Measurements from ENCODE around the gene CEP126. TPM values are rescaled to one million over a fixed set of nuclear protein-coding genes. Genes with fewer than 3 reads are reported as not detected.

The CEP126 gene
- total and polyA plus RNA-seq, 2 of the 13 experiments (the other 11 are each of a cell fraction or from before 2014, with no cell fraction given): 1.4 to 1.7 TPM

GRCh38 chr11:101867951-101868350 is 46.9 kb upstream of the CEP126 start:
- intact Hi-C loops (cut with micrococcal nuclease; ENCODE audit: unreplicated experiment) (loop anchor here (10.0 kb wide), 1 partner anchor 247 kb away; the partner anchor contains the start of gene YAP1), in situ Hi-C loops (cut with HindIII; ENCODE audit: extremely low pct_ligation_motif_present, low pct_unique_long_range_greater_than_20kb) (loop anchor here (5.0 to 10.0 kb wide), 2 partner anchors 47 to 144 kb away; partner anchors contain the start of genes ANGPTL5 and CEP126)
- POLR2A ChIA-PET: no interaction called here
- FAIRE-seq (no peak), ATAC-seq (no peak), DNase-seq (ENCODE audit: low spot score) (no peak)
- Histone ChIP-seq H3K9ac (ENCODE audit: insufficient read depth, low read depth, low read length) (no peak overlapping the region), H3K4me1 (ENCODE audit: insufficient read depth, low read length) (peaks cover 47% of the 10 kb centered on the region), H3K36me3 (replicated peaks in 1 of 2; ENCODE audit: control insufficient read depth in 1 of 2, insufficient read depth in 2 of 2, low read length in 2 of 2) (no peaks in the 10 kb centered on the region), H3K4me2 (ENCODE audit: low read depth, low read length) (no peak overlapping the region), H3K27me3 (ENCODE audit: control insufficient read depth in 1 of 2, insufficient read depth in 2 of 2, low read length in 2 of 2) (no peaks in the 10 kb centered on the region), H3K27ac (ENCODE audit: extremely low read length, insufficient read depth, low read length) (peak overlapping the region; percentile 56), H3K79me2 (ENCODE audit: insufficient read depth, low read length) (no peaks in the 10 kb centered on the region), H2AFZ (ENCODE audit: low read length) (peak overlapping the region; percentile 25), H3K4me3 (replicated peaks in 1 of 3; ENCODE audit: insufficient read depth in 1 of 3, low read depth in 2 of 3, low read length in 3 of 3) (no peak overlapping the region), H3K9me3 (ENCODE audit: low read length) (peaks cover 9% of the 10 kb centered on the region), H4K20me1 (ENCODE audit: insufficient read depth, low read length) (no peaks in the 10 kb centered on the region)
- WGBS (ENCODE audit: low lambda C conversion rate): 75% methylated on average over 2 of the region's 2 CpGs
- CTCF ChIA-PET (ENCODE audit: low intra/inter-chr PET ratio, low total read pairs): no interaction called here
- TF ChIP-seq RBAK (CRISPR knock-in tag; IDR thresholded peaks at IDR 0.05): no peak
- TF ChIP-seq, protein P1, sequence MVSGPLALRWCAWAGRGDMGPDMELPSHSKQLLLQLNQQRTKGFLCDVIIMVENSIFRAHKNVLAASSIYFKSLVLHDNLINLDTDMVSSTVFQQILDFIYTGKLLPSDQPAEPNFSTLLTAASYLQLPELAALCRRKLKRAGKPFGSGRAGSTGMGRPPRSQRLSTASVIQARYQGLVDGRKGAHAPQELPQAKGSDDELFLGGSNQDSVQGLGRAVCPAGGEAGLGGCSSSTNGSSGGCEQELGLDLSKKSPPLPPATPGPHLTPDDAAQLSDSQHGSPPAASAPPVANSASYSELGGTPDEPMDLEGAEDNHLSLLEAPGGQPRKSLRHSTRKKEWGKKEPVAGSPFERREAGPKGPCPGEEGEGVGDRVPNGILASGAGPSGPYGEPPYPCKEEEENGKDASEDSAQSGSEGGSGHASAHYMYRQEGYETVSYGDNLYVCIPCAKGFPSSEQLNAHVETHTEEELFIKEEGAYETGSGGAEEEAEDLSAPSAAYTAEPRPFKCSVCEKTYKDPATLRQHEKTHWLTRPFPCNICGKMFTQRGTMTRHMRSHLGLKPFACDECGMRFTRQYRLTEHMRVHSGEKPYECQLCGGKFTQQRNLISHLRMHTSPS (CRISPR knock-in tag; IDR thresholded peaks at IDR 0.05; ENCODE audit: low read depth): no peak
- no peak for TF ChIP-seq U2AF2 (IDR thresholded peaks at IDR 0.05; ENCODE audit: low read depth, low read length)
- TF ChIP-seq ZNF770 (CRISPR knock-in tag; IDR thresholded peaks at IDR 0.05): no peak
- TF ChIP-seq ZFP37 (CRISPR knock-in tag; IDR thresholded peaks at IDR 0.05; ENCODE audit: borderline replicate concordance): no peak
- no peak for TF ChIP-seq HMGA1 (CRISPR knock-in tag; conservative IDR thresholded peaks at IDR 0.05)
- TF ChIP-seq ISL2 (CRISPR knock-in tag; IDR thresholded peaks at IDR 0.05): no peak
- no peak for TF ChIP-seq ZNF773 (CRISPR knock-in tag; IDR thresholded peaks at IDR 0.05; ENCODE audit: borderline replicate concordance)
- TF ChIP-seq ZNF784 (CRISPR knock-in tag; IDR thresholded peaks at IDR 0.05; ENCODE audit: borderline replicate concordance): no peak
- no peak for TF ChIP-seq ZNF746 (CRISPR knock-in tag; IDR thresholded peaks at IDR 0.05)
- TF ChIP-seq ZNF766 (CRISPR knock-in tag; IDR thresholded peaks at IDR 0.05; ENCODE audit: borderline replicate concordance): no peak
- TF ChIP-seq XBP1 (CRISPR knock-in tag; IDR thresholded peaks at IDR 0.05): no peak
- TF ChIP-seq ZNF781 (CRISPR knock-in tag; IDR thresholded peaks at IDR 0.05; ENCODE audit: borderline replicate concordance, not compliant biosample characterization): no peak
- TF ChIP-seq ARNT (IDR thresholded peaks at IDR 0.05): no peak
- TF ChIP-seq ZNF839 (CRISPR knock-in tag; IDR thresholded peaks at IDR 0.05; ENCODE audit: borderline replicate concordance): no peak
- no peak for TF ChIP-seq MAZ (IDR thresholded peaks at IDR 0.05; ENCODE audit: borderline replicate concordance, low read depth, low read length)
- no peak for TF ChIP-seq MAZ (CRISPR knock-in tag; IDR thresholded peaks at IDR 0.05; ENCODE audit: low read depth)
- TF ChIP-seq ZNF816 (CRISPR knock-in tag; IDR thresholded peaks at IDR 0.05; ENCODE audit: borderline replicate concordance): no peak
- no TSS peak for BruUV-seq (replicated peaks)

Data from HepG2 (cell line).